SU-DHL-6 (cell line): Measurements from ENCODE around the gene SMAD7.

Experiments
- CTCF ChIP-seq: fragments of 200-600 bp; sonication (generic); IDR thresholded peaks from one replicate; pipeline ENCODE4 v1.5.1; 2017; ENCODE audit warnings: antibody characterized with exemption, mild to moderate bottlenecking, low read length, moderate library complexity; ENCODE audit not compliant: insufficient read depth, poor library complexity, severe bottlenecking
- EZH2phosphoT487 ChIP-seq: fragments of 200-600 bp; sonication (generic), shearing (Covaris generic); conservative IDR thresholded peaks from 2 replicates; pipeline ENCODE4 v1.6.1; 2018; ENCODE audit warnings: mild to moderate bottlenecking, antibody characterized with exemption, low read length, moderate library complexity, mixed read lengths

GRCh38 chr18:48997985-48998831 is 47.4 kb upstream of the SMAD7 start:
- no peak for TF ChIP-seq EZH2phosphoT487
- TF ChIP-seq CTCF, result no peak
